HG03558 (cell line): Measurements from ENCODE around the gene NEAT1.

Source experiments
- ATAC-seq: cut with Tn5 transposase; IDR thresholded peaks from one replicate; pipeline ENCODE4 v1.9.1; 2021; ENCODE audit warnings: moderate number of reproducible peaks; ENCODE audit not compliant: unreplicated experiment; ENCODE audit errors: extremely low read depth

NEAT1 gene

DNA sequence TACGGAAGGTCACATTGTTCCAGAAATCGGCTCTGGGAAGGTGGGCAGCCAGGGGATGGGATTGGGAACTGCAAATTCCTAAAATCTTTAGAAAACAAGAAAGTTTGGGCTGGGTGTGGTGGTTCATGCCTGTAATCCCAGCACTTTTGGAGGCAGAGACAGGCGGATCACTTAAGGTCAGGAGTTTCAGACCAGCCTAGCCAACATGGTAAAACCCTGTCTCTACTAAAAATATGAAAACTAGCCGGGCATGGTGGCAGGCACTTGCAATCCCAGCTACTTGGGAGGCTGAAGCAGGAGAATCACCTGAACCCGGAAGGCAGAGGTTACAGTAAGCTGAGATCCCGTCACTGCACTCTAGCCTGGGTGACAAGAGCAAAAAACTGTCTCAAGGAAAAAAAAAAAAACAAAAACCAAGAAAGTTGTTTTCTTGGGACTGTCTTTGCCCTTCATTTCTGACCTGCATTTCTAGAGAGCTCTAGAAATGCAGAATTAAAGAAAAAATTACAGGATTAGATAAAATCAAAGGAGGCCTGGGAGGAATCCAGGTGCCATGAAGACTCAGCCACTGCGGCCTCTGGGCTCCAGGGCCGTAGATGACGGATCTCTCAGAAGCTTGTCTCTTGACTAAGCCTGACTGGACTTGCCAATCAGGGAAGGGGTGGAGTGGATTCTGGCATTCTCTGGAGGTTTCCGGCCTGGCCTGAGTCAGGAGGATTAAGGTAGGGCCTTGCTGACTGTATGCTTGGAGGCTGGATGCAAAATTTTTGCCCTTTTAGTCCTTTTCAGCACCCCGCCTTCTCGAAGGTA, 71.0 kb downstream of the NEAT1 start:
- no peak for ATAC-seq
